Measurements from ENCODE around the gene SIAH1. TPM values are rescaled to one million over a fixed set of nuclear protein-coding genes. Genes with fewer than 3 reads are reported as not detected.
"Not testable (repeated sequence)": the region's sequence is repeated elsewhere in the genome, so short reads cannot be mapped to it uniquely, and the experiment has no call there.

SIAH1 gene
- total and polyA plus RNA-seq, 2 donors from 2014 or later, result 12.7 to 26.8 TPM

DNA sequence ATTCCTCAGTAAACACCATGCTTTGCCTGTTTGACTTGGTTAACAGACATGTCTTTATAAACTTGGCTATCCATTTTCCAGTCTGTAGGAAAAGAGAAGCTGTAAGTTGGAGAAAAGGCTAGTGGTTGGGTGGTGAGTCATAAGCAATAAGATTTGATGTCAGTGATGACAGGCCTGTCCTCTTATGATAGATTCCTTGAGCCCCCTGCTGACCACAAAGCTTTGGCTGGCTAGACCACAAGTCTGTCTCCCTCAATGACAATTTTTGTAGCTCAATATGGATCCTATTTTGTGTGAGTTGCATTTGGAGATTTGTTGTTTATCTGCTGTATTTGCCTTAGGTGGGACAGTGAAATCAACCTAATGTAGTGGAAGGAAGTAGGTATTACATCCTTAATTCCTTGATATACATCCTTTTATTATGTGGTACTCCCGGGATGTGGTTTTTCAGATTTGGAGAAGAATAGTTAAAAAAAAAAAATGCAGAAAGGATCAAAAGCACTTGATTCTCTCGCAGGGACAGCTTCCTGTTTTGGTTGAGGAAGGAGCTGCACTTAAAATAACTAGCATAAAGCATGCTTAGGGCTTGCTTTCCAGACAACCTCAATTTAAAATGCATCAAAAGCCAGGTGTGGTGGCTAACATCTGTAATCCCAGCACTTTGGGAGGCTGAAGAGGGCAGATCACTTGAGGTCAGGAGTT lies 67.4 kb downstream of the SIAH1 start:
- H3K36me3 ChIP-seq (ENCODE audit: control insufficient read depth in 2 of 3, insufficient read depth in 3 of 3, low read length in 3 of 3), result peaks cover 0 to 2% (median 2%) of the 10 kb centered on the region in 3 donors
- FAIRE-seq (no peak), DNase-seq (no peak)
- no peaks in the 10 kb centered on the region for H3K27me3 ChIP-seq (ENCODE audit: control insufficient read depth, insufficient read depth, low read length)
- TF ChIP-seq CTCF (IDR thresholded peaks at IDR 0.05; ENCODE audit: borderline replicate concordance, extremely low read depth, insufficient read depth), result no peak
- no peak overlapping the region for H3K4me3 ChIP-seq (ENCODE audit: low read length in 3 of 3)
- no peak overlapping the region for H3K27ac ChIP-seq (ENCODE audit: low read depth in 2 of 2, low read length in 2 of 2)
- no peaks in the 10 kb centered on the region for H3K4me1 ChIP-seq (ENCODE audit: control insufficient read depth in 2 of 3, insufficient read depth in 2 of 3, low read depth in 1 of 3, low read length in 3 of 3)
- intact Hi-C loops (cut with DNase I), result no loop called here
- H3K9ac ChIP-seq (ENCODE audit: low read length in 3 of 3), result no peak overlapping the region
- H3K9me3 ChIP-seq (ENCODE audit: control insufficient read depth in 2 of 3, insufficient read depth in 1 of 3, low read length in 3 of 3), result no peaks in the 10 kb centered on the region

DNA sequence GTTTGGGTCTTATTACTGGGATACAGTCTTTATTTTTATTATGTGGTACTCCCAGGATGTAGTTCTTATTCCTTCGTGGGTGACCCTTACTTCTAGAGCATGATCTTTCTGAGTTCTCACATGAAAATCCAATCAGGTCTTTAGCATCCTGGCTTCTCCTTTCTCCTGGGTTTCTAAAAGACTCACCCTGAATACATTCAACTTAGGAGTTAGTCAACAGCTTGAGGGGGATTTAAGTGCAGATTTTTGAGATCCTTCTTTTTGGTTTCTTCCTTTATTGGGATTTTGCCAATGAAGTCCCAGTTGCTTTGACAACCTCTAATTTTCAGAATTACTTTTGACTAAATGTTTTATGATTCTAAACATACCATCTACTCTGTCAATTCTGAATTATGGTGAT lies 68.2 kb downstream of the SIAH1 start:
- Histone ChIP-seq H3K36me3 (ENCODE audit: control insufficient read depth in 2 of 3, insufficient read depth in 3 of 3, low read length in 3 of 3) (peaks cover 0 to 2% (median 2%) of the 10 kb centered on the region in 3 donors), H3K9ac (ENCODE audit: low read length in 3 of 3) (no peak overlapping the region), H3K27me3 (ENCODE audit: control insufficient read depth, insufficient read depth, low read length) (no peaks in the 10 kb centered on the region), H3K4me3 (ENCODE audit: low read length in 3 of 3) (no peak overlapping the region), H3K9me3 (ENCODE audit: control insufficient read depth in 2 of 3, insufficient read depth in 1 of 3, low read length in 3 of 3) (no peaks in the 10 kb centered on the region), H3K27ac (ENCODE audit: low read depth in 2 of 2, low read length in 2 of 2) (no peak overlapping the region), H3K4me1 (ENCODE audit: control insufficient read depth in 2 of 3, insufficient read depth in 2 of 3, low read depth in 1 of 3, low read length in 3 of 3) (no peaks in the 10 kb centered on the region)
- FAIRE-seq (no peak), DNase-seq (no peak)
- intact Hi-C loops (cut with DNase I), result no loop called here
- TF ChIP-seq CTCF (IDR thresholded peaks at IDR 0.05; ENCODE audit: borderline replicate concordance, extremely low read depth, insufficient read depth), result no peak

DNA sequence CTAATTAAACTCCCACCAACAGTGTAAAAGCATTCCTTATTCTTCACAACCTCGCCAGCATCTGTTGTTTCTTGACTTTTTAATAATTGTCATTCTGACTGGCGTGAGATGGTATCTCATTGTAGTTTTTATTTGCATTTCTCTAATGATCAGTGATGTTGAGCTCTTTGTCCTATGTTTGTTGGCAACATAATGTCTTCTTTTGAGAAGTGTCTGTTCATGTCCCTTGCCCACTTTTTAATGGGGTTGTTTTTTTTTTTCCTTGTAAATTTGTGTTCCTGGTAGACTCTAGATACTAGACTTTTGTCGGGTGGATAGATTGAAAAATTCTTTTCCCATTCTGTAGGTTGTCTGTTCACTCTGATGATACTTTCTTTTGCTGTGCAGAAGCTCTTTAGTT lies 71.3 kb downstream of the SIAH1 start:
- H3K36me3 ChIP-seq (ENCODE audit: control insufficient read depth in 2 of 3, insufficient read depth in 3 of 3, low read length in 3 of 3); H3K4me3 ChIP-seq (ENCODE audit: low read length in 3 of 3); DNase-seq; H3K4me1 ChIP-seq (ENCODE audit: control insufficient read depth in 2 of 3, insufficient read depth in 2 of 3, low read depth in 1 of 3, low read length in 3 of 3); H3K9ac ChIP-seq (ENCODE audit: low read length in 3 of 3); intact Hi-C loops (cut with DNase I); H3K27ac ChIP-seq (ENCODE audit: low read depth in 2 of 2, low read length in 2 of 2); FAIRE-seq; H3K27me3 ChIP-seq (ENCODE audit: control insufficient read depth, insufficient read depth, low read length): not testable (repeated sequence)
- peaks cover 0 to 13% (median 2%) of the 10 kb centered on the region in 3 donors for H3K9me3 ChIP-seq (ENCODE audit: control insufficient read depth in 2 of 3, insufficient read depth in 1 of 3, low read length in 3 of 3)

GRCh38 chr16:48310908-48311641 lies 74.1 kb downstream of the SIAH1 start:
- intact Hi-C loops (cut with DNase I), result no loop called here
- peaks cover 0 to 13% (median 2%) of the 10 kb centered on the region in 3 donors for H3K9me3 ChIP-seq (ENCODE audit: control insufficient read depth in 2 of 3, insufficient read depth in 1 of 3, low read length in 3 of 3)
- H3K9ac ChIP-seq (ENCODE audit: low read length in 3 of 3), result no peak overlapping the region
- DNase-seq (no peak), FAIRE-seq (no peak)
- no peak overlapping the region for H3K4me3 ChIP-seq (ENCODE audit: low read length in 3 of 3)
- H3K27ac ChIP-seq (ENCODE audit: low read depth in 2 of 2, low read length in 2 of 2), result no peak overlapping the region
- H3K27me3 ChIP-seq (ENCODE audit: control insufficient read depth, insufficient read depth, low read length), result no peaks in the 10 kb centered on the region
- H3K4me1 ChIP-seq (ENCODE audit: control insufficient read depth in 2 of 3, insufficient read depth in 2 of 3, low read depth in 1 of 3, low read length in 3 of 3), result no peaks in the 10 kb centered on the region
- H3K36me3 ChIP-seq (ENCODE audit: control insufficient read depth in 2 of 3, insufficient read depth in 3 of 3, low read length in 3 of 3), result peaks cover 7 to 11% (median 7%) of the 10 kb centered on the region in 3 donors
- no peak for TF ChIP-seq CTCF (IDR thresholded peaks at IDR 0.05; ENCODE audit: borderline replicate concordance, extremely low read depth, insufficient read depth)

Data from kidney (tissue), 14 donors.